SK-N-SH treated with all-trans-retinoic acid at 6 μM for 48 hours (cell line): ENCODE measurements around the gene STK16.

ENCODE experiments used
- ATAC-seq: fragments of 200-7000 bp; cut with Tn5 transposase; 3 replicates; pipeline ENCODE4 v1.9.1; 2020; ENCODE audit warnings: mild to moderate bottlenecking, moderate library complexity
- ARNTL ChIP-seq: fragments of 450-650 bp; formaldehyde crosslinking; IDR thresholded peaks from 2 replicates; pipeline ENCODE4 v1.5.0; 2020; ENCODE audit warnings: low read depth, mild to moderate bottlenecking, moderate library complexity, borderline replicate concordance
- BACH2 ChIP-seq: fragments of 250-450 bp; sonication (Bioruptor Pico); IDR thresholded peaks from 2 replicates; pipeline ENCODE4 v1.9.0; 2021; ENCODE audit warnings: mild to moderate bottlenecking, borderline replicate concordance
- CSDC2 ChIP-seq: fragments of 250-450 bp; sonication (Bioruptor Pico); IDR thresholded peaks from 2 replicates; pipeline ENCODE4 v1.5.0; 2020; ENCODE audit warnings: mild to moderate bottlenecking, moderate library complexity
- ESRRG ChIP-seq: fragments of 250-450 bp; sonication (Bioruptor Pico); IDR thresholded peaks from 2 replicates; pipeline ENCODE4 v1.6.1; 2021; ENCODE audit warnings: mild to moderate bottlenecking
- GLIS3 ChIP-seq: fragments of 250-450 bp; sonication (Bioruptor Pico); IDR thresholded peaks from 2 replicates; pipeline ENCODE4 v1.5.0; 2020; ENCODE audit warnings: mild to moderate bottlenecking, moderate library complexity
- ISL1 ChIP-seq: fragments of 250-450 bp; sonication (Bioruptor Pico); IDR thresholded peaks from 2 replicates; pipeline ENCODE4 v2.1.2; 2022; ENCODE audit warnings: mild to moderate bottlenecking, moderate library complexity
- OSR1 ChIP-seq: fragments of 250-450 bp; sonication (Bioruptor Pico); IDR thresholded peaks from 2 replicates; pipeline ENCODE4 v1.8.0; 2022; ENCODE audit warnings: moderate library complexity, mild to moderate bottlenecking, inconsistent platforms
- PATZ1 ChIP-seq: fragments of 250-450 bp; sonication (Bioruptor Pico); IDR thresholded peaks from 2 replicates; pipeline ENCODE4 v1.8.0; 2020; ENCODE audit warnings: mild to moderate bottlenecking, moderate library complexity, borderline replicate concordance
- POU6F1 ChIP-seq: fragments of 250-450 bp; sonication (Bioruptor Pico); IDR thresholded peaks from 2 replicates; pipeline ENCODE4 v1.8.0; 2021; ENCODE audit warnings: low read depth, mild to moderate bottlenecking, moderate library complexity, borderline replicate concordance
- PPARA ChIP-seq: fragments of 250-450 bp; sonication (Bioruptor Pico); IDR thresholded peaks from 2 replicates; pipeline ENCODE4 v1.5.0; 2020; ENCODE audit warnings: mild to moderate bottlenecking, borderline replicate concordance
- RARB ChIP-seq: fragments of 250-450 bp; sonication (Bioruptor Pico); IDR thresholded peaks from 2 replicates; pipeline ENCODE4 v1.8.0; 2021; ENCODE audit warnings: mild to moderate bottlenecking, moderate library complexity
- SNAI2 ChIP-seq: fragments of 250-450 bp; sonication (Bioruptor Pico); IDR thresholded peaks from 2 replicates; pipeline ENCODE4 v1.5.0; 2020; ENCODE audit warnings: mild to moderate bottlenecking, moderate library complexity
- TCF4 ChIP-seq: fragments of 250-450 bp; sonication (Bioruptor Pico); IDR thresholded peaks from 2 replicates; pipeline ENCODE4 v1.8.0; 2021; ENCODE audit warnings: mild to moderate bottlenecking, moderate library complexity, borderline replicate concordance
- TOX ChIP-seq: fragments of 250-450 bp; sonication (Bioruptor Pico); IDR thresholded peaks from 2 replicates; pipeline ENCODE4 v1.8.0; 2021; ENCODE audit warnings: mild to moderate bottlenecking, moderate library complexity, borderline replicate concordance
- ZC3H10 ChIP-seq: fragments of 250-450 bp; sonication (Bioruptor Pico); IDR thresholded peaks from 2 replicates; pipeline ENCODE4 v1.5.1; 2021; ENCODE audit warnings: mild to moderate bottlenecking, moderate library complexity
- ZFP3 ChIP-seq: fragments of 250-450 bp; sonication (Bioruptor Pico); IDR thresholded peaks from 2 replicates; pipeline ENCODE4 v1.5.0; 2020; ENCODE audit warnings: mild to moderate bottlenecking, moderate library complexity
- ZFP30 ChIP-seq: fragments of 450-650 bp; formaldehyde crosslinking; IDR thresholded peaks from 2 replicates; pipeline ENCODE4 v1.5.0; 2022; ENCODE audit warnings: mild to moderate bottlenecking, moderate library complexity
- ZNF565 ChIP-seq: fragments of 450-650 bp; formaldehyde crosslinking; conservative IDR thresholded peaks from 2 replicates; pipeline ENCODE4 v1.5.0; 2020; ENCODE audit warnings: low read depth, mild to moderate bottlenecking, moderate library complexity
- ZNF70 ChIP-seq: fragments of 450-650 bp; formaldehyde crosslinking; IDR thresholded peaks from 2 replicates; pipeline ENCODE4 v1.5.0; 2020; ENCODE audit warnings: mild to moderate bottlenecking, moderate library complexity
- ZNF8 ChIP-seq: fragments of 450-650 bp; formaldehyde crosslinking; IDR thresholded peaks from 2 replicates; pipeline ENCODE4 v1.5.0; 2020; ENCODE audit warnings: mild to moderate bottlenecking, moderate library complexity
- TF ChIP-seq, protein P1 (sequence below): fragments of 250-450 bp; sonication (Bioruptor Pico); IDR thresholded peaks from 2 replicates; pipeline ENCODE4 v1.5.1; 2020; ENCODE audit warnings: low read depth, mild to moderate bottlenecking, moderate library complexity
- TF ChIP-seq, protein P2 (sequence below): fragments of 250-450 bp; sonication (Bioruptor Pico); IDR thresholded peaks from 2 replicates; pipeline ENCODE4 v1.5.0; 2020; ENCODE audit warnings: mild to moderate bottlenecking, moderate library complexity
- TF ChIP-seq, protein P3 (sequence below): fragments of 250-450 bp; sonication (Bioruptor Pico); IDR thresholded peaks from 2 replicates; pipeline ENCODE4 v1.5.1; 2021; ENCODE audit warnings: mild to moderate bottlenecking, moderate library complexity

The STK16 gene

DNA sequence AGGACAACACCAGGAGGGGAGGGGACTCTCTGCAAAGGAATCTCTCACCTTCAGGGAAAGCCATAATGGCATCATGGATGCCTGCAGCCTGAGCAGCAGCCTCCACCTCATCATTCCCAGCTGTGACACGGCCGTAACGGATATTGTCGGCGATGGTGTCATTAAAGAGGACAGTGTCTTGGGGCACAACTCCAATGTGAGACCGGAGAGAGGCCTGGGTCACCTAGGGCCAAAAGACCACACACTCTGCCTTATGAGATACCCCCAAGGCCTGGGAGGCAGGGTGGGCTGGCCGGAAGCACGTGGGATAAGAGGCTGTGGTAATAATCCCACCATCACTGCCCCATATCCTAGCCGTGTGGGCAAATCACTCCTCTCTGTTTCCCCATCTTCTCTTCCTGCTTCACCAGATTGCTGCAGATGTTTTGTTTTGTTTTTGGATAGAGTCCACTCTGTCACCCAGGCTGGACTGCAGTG, 34.4 kb upstream of the STK16 start:
- TF ChIP-seq ZFP3 (CRISPR knock-in tag), result no peak
- ATAC-seq, result no peak

- no peak for TF ChIP-seq ARNTL (CRISPR knock-in tag)
- TF ChIP-seq OSR1 (CRISPR knock-in tag), result no peak
- no peak for TF ChIP-seq ZFP3 (CRISPR knock-in tag)
- no peak for TF ChIP-seq ZNF565
- TF ChIP-seq TOX (CRISPR knock-in tag), result no peak
- TF ChIP-seq GLIS3, result no peak
- TF ChIP-seq ISL1 (CRISPR knock-in tag), result no peak
- TF ChIP-seq ZNF70 (CRISPR knock-in tag), result no peak
- TF ChIP-seq, protein P1, sequence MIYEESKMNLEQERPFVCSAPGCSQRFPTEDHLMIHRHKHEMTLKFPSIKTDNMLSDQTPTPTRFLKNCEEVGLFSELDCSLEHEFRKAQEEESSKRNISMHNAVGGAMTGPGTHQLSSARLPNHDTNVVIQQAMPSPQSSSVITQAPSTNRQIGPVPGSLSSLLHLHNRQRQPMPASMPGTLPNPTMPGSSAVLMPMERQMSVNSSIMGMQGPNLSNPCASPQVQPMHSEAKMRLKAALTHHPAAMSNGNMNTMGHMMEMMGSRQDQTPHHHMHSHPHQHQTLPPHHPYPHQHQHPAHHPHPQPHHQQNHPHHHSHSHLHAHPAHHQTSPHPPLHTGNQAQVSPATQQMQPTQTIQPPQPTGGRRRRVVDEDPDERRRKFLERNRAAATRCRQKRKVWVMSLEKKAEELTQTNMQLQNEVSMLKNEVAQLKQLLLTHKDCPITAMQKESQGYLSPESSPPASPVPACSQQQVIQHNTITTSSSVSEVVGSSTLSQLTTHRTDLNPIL (CRISPR knock-in tag), result no peak
- TF ChIP-seq RARB (CRISPR knock-in tag), result no peak
- TF ChIP-seq SNAI2 (CRISPR knock-in tag), result no peak
- TF ChIP-seq POU6F1 (CRISPR knock-in tag), result no peak
- TF ChIP-seq ZFP30, result no peak
- TF ChIP-seq, protein P2, sequence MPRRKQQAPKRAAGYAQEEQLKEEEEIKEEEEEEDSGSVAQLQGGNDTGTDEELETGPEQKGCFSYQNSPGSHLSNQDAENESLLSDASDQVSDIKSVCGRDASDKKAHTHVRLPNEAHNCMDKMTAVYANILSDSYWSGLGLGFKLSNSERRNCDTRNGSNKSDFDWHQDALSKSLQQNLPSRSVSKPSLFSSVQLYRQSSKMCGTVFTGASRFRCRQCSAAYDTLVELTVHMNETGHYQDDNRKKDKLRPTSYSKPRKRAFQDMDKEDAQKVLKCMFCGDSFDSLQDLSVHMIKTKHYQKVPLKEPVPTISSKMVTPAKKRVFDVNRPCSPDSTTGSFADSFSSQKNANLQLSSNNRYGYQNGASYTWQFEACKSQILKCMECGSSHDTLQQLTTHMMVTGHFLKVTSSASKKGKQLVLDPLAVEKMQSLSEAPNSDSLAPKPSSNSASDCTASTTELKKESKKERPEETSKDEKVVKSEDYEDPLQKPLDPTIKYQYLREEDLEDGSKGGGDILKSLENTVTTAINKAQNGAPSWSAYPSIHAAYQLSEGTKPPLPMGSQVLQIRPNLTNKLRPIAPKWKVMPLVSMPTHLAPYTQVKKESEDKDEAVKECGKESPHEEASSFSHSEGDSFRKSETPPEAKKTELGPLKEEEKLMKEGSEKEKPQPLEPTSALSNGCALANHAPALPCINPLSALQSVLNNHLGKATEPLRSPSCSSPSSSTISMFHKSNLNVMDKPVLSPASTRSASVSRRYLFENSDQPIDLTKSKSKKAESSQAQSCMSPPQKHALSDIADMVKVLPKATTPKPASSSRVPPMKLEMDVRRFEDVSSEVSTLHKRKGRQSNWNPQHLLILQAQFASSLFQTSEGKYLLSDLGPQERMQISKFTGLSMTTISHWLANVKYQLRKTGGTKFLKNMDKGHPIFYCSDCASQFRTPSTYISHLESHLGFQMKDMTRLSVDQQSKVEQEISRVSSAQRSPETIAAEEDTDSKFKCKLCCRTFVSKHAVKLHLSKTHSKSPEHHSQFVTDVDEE, result no peak
- TF ChIP-seq CSDC2 (CRISPR knock-in tag), result no peak
- TF ChIP-seq BACH2, result no peak
- no peak for TF ChIP-seq ZNF8 (CRISPR knock-in tag)
- TF ChIP-seq, protein P3, sequence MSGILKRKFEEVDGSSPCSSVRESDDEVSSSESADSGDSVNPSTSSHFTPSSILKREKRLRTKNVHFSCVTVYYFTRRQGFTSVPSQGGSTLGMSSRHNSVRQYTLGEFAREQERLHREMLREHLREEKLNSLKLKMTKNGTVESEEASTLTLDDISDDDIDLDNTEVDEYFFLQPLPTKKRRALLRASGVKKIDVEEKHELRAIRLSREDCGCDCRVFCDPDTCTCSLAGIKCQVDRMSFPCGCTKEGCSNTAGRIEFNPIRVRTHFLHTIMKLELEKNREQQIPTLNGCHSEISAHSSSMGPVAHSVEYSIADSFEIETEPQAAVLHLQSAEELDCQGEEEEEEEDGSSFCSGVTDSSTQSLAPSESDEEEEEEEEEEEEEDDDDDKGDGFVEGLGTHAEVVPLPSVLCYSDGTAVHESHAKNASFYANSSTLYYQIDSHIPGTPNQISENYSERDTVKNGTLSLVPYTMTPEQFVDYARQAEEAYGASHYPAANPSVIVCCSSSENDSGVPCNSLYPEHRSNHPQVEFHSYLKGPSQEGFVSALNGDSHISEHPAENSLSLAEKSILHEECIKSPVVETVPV (CRISPR knock-in tag), result no peak
- no peak for ATAC-seq
Measured at GRCh38 chr2:219213026-219213415, 32.3 kb upstream of the STK16 start.

GRCh38 chr2:219213486-219214071, 31.7 kb upstream of the STK16 start:
- TF ChIP-seq ZNF70 (CRISPR knock-in tag), result no peak
- TF ChIP-seq PPARA (CRISPR knock-in tag), result no peak
- TF ChIP-seq ESRRG (CRISPR knock-in tag), result no peak
- TF ChIP-seq ZFP3 (CRISPR knock-in tag), result no peak
- TF ChIP-seq ZFP30, result no peak
- TF ChIP-seq ZNF8 (CRISPR knock-in tag), result no peak
- TF ChIP-seq ISL1 (CRISPR knock-in tag), result no peak
- no peak for TF ChIP-seq RARB (CRISPR knock-in tag)
- no peak for TF ChIP-seq SNAI2 (CRISPR knock-in tag)
- TF ChIP-seq ZC3H10, result no peak
- TF ChIP-seq OSR1 (CRISPR knock-in tag), result no peak
- TF ChIP-seq TCF4 (CRISPR knock-in tag), result no peak
- TF ChIP-seq ARNTL (CRISPR knock-in tag), result no peak
- TF ChIP-seq BACH2, result no peak
- no peak for TF ChIP-seq PATZ1 (CRISPR knock-in tag)
- TF ChIP-seq, protein P3 (CRISPR knock-in tag), result no peak
- TF ChIP-seq TOX (CRISPR knock-in tag), result no peak
- TF ChIP-seq, protein P2, result no peak
- ATAC-seq, result no peak
